ENCODE data around the gene ZFP62. TPM values are rescaled to one million over a fixed set of nuclear protein-coding genes. Genes with fewer than 3 reads are reported as not detected.

ZFP62 gene
- 10 to 100 TPM in 3 of 4 donors, 1 to 10 TPM in 1; 9.2 to 21.8 (median 10.8) TPM for total RNA-seq

- no peak for TF ChIP-seq CTCF (IDR thresholded peaks at IDR 0.05)
- ATAC-seq (ENCODE audit: low FRiP score) (peak; percentile 99), DNase-seq (ENCODE audit: low spot score) (peak; percentile 45)
Observed at GRCh38 chr5:180860887-180861822, at the start of gene ZFP62. Gene ZFP62 (minus strand): TSS chr5:180861276. CDS start chr5:180861219, 57 bp downstream.

DNA sequence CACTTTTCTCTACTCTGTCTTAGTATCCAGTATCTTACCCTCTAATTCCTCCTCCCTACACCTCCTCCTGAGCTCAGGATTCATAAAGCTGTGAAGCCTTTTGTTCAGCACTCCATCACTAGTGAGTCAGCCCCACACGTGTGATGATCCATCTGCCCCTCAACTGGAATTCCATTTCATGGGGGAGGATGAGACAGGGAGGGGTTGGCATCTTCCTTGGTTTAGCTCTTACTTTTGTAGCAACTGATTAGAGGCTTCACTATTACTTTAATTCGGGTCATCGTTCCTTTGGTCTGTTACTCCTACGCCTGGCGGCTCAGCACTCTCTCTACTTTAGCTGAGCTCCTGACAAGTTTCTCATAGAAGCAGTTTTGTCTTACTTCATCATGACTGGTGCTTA is 49.7 kb upstream of the ZFP62 start:
- ATAC-seq (ENCODE audit: low FRiP score): peak; percentile 93
- TF ChIP-seq CTCF (IDR thresholded peaks at IDR 0.05): no peak
- DNase-seq (ENCODE audit: low spot score): no peak

GRCh38 chr5:180910182-180910581 is 49.1 kb upstream of the ZFP62 start:
- no peak for TF ChIP-seq CTCF (IDR thresholded peaks at IDR 0.05)
- no peak for ATAC-seq (ENCODE audit: low FRiP score)
- no peak for DNase-seq (ENCODE audit: low spot score)

GRCh38 chr5:180909782-180910181 is 48.7 kb upstream of the ZFP62 start:
- TF ChIP-seq CTCF (IDR thresholded peaks at IDR 0.05): no peak
- DNase-seq (ENCODE audit: low spot score) (no peak), ATAC-seq (ENCODE audit: low FRiP score) (peak; percentile 55)

DNA sequence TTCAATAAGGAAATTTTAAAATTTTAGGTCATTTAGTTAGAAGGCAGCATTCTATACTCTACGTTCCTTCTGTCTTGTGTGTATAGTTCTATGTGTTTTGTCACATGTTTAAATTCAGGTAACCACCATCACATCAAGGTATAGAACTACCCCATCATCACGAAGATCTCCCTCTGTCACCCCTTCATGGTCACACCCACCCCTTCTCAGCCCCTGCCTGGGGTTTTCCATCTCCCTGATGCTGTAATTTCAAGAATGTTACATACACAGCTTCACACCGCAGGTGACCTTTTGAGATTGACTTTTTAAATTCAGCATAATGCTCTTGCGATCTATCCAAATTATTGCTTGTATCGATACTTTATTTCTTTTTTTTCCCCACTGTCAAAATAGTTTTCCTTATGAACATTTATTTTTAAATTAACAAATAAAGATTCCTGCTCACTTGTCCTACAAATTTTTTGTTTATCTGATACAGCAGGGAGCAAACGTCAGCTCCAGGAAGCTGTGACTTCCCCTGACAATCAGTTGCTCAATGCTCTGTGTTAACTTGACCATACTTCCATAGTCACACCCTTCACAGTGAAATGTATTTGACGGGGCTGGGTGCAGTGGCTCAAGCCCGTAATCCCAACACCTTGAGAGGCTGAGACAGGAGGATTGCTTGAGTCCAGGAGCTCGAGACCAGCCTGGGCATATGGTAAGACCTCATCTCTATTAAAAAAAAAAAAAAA is 48.1 kb upstream of the ZFP62 start:
- no peak for TF ChIP-seq CTCF (IDR thresholded peaks at IDR 0.05)
- DNase-seq (ENCODE audit: low spot score): no peak
- no peak for ATAC-seq (ENCODE audit: low FRiP score)

DNA sequence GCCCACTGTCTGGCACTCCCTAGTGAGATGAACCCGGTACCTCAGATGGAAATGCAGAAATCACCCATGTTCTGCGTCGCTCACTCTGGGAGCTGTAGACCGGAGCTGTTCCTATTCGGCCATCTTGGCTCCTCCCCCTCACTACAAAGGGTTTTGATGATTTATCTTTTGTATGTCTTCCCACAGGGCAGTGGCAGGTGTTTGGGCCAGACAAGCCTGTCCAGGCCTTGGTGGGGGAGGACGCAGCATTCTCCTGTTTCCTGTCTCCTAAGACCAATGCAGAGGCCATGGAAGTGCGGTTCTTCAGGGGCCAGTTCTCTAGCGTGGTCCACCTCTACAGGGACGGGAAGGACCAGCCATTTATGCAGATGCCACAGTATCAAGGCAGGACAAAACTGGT is 47.3 kb upstream of the ZFP62 start:
- ATAC-seq (ENCODE audit: low FRiP score): no peak
- TF ChIP-seq CTCF (IDR thresholded peaks at IDR 0.05): no peak
- DNase-seq (ENCODE audit: low spot score): no peak
